ENCODE measurements around the gene CHRM5.
"Not testable (repeated sequence)": the region's sequence is repeated elsewhere in the genome, so short reads cannot be mapped to it uniquely, and the experiment has no call there.

The CHRM5 gene

DNA sequence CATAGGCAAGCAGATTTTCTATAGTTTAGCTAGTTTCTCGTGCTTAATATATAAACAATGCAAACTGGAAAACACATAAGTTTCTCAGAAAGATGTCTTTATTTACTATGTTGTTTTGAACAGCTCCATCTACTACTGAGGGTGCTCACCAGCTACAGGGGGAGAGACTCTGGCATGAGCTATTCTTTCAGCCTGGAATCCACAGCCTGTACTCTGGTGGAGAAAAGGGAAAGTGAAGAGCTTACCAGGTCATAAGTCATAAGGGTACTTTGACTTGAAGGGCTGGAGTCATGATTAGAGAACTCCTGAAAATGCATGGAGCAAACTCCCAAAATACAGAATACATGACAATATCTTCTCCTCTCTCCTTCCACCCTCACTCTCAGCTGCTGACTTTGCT, 75.1 kb downstream of the CHRM5 start:
- no peak for DNase-seq

DNA sequence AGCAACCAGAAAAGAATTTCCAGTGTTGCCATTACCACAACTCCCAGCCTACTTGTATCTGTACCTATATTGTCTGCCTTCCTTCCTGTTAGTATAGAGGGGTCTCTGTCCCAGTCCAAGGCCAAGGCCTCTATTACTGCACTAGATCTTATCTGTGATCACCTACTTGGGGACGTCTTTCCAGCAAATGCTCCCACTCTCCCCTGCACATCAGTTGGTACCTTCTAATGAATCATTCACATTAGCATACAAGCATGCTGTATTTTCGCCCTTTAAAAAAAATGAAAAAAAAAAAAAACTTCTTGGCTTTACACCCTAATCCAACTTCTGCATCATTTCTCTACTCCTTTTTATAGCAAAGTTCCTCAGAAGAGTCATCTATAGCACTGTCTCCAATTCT, 75.5 kb downstream of the CHRM5 start:
- no peak for DNase-seq

DNA sequence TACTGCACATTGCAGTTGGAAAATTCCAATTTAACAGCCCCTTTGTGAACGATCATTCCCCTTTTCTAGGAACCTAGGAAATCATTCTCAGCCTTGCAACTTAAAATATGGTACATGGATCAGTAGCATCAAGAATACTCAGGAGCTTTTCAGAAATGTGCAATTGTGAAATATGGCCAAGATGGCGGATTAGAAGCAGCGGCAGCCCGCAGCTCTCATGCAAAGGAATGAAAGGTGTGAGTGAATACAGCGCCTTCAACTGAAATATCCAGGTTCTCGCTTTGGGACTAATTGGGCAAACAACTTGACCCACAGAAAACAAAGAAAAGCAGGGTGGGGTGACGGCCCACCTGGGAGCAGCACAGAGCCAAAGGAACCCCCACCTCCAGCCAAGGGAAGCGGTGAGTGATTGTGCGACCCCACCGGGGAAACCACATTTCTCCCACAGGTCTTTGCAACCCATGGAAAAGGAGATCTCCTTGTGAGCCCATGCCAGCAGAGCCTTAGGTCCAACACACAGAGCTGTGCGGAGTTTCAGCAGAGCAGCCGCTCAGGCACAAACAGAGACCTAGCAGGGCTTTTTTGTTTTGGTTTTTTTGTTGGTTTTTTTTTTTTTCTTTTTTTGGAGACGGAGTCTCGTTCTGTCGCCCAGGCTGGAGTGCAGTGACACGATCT, 78.3 kb downstream of the CHRM5 start:
- no peak for DNase-seq

DNA sequence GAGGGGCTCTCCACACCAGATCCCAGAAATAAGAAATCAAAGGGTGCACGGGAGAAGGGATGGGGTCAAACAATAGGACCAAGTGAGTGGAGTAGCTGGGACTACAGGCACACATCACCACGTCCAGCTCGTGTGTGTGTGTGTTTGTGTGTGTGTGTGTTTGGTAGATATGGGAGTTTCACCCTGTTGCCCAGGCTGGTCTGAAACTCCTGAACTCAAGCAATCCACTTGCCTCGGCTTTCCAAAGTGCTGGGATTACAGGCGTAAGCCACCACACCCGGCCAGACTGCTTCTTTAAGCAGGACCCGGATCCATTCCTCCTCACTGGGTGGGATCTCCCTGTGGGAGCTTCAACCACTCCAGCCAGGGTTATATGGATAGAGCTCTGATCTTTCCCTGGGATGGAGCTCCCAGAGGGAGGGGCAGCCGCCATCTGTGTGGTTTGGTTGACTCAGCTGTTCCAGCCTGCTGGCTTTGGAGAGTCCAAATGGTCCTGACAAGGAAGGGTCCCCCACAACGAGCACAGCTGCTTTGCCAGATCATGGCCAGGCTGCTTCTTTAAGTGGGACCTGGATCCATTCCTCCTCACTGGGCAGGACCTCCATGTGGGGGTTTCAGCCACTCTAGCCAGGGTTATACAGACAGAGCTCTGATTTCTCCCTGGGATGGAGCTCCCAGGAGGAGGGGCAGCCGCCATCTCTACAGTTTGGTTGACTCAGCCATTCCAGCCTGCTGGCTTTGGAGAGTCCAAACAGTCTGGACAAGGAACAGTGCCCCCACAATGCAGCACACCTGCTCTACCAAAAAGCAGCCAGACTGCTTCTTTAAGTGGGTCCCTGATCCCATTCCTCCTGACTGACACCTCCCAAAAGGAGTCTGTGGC, 79.8 kb downstream of the CHRM5 start:
- no peak for DNase-seq

DNA sequence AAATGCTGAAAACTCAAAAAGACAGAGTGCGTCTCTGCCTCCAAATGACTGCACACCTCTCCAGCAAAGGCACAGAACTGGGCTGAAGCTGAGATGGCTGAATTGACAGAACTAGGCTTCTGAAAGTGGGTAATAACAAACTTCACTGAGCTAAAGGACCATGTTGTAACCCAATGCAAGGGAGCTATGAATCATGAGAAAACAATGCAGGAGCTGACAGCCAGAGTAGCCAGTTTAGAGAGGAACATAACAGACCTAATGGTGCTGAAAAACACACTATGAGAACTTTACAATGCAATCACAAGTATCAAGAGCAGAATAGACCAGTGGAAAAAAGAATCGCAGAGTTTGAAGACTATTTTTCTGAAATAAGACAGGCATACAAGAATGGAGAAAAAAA, 80.8 kb downstream of the CHRM5 start:
- DNase-seq = no peak

DNA sequence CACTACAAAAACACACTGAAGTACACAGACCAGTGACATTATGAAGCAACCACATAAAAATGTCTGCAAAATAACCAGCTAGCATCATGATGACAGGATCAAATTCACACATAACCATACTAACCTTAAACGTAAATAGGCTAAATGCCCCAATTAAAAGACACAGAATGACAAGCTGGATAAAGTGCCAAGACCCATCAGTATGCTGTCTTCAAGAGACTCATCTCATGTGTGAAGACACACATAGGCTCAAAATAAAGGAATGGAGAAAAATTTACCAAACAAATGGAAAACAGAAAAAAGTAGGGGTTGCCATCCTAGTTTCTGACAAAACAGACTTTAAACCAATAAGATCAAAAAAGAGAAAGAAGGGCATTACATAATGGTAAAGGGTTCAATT, 82.1 kb downstream of the CHRM5 start:
- not testable (repeated sequence) for DNase-seq

DNA sequence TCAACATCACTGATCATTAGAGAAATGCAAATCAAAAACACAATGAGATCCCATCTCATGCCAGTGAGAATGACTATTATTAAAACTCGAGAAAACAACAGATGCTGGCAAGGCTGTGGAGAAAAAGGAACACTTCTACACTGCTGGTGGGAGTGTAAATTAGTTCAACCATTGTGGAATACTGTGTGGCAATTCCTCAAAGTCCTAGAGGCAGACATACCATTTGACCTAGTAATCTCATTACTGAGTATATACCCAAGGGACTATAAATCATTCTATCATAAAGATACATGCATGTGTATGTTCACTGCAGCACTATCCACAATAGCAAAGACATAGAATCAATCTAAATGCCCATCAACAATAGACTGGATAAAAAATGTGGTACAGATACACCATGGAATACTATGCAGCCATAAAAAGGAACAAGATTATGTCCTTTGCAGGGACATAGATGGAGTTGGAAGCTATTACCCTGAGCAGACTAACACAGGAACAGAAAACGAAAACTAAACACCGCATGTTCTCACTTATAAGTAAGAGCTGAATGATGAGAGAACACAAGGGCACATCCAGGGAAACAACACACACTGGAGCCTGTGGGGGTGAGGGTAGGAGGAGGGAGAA, 85.9 kb downstream of the CHRM5 start:
- DNase-seq = no peak

DNA sequence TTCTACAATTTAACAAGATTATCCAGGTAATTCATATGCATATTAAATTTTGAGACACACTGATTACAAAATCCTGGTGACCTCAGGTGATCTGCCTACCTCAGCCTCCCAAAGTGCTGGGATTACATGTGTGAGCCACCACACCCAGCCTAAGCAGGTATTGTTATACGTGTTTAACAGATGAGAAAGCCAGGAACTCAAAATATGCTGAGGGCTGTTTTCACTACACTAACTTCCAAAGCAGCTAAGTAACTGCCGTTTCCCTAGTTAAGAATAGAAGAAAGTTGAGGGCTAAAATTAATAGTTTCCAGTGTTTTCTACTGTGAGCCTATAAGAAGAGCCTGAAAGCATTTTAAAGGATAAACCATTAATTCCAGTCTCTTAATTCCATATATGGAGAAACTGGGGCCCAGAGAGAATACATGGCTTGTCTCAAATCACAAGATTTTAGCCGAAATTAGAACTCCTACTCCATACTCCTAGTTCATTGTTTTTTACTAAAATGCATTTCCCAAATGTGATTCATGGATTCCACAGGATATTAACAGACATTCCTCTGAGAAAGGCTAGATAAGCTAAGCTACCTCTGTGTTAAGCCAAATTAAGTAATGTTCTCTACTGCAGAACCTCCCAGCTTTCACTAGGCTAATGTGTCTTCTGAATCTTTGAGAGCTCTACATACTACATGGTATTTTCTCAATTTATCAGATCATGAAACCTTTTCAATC, 87.7 kb downstream of the CHRM5 start:
- DNase-seq = no peak

DNA sequence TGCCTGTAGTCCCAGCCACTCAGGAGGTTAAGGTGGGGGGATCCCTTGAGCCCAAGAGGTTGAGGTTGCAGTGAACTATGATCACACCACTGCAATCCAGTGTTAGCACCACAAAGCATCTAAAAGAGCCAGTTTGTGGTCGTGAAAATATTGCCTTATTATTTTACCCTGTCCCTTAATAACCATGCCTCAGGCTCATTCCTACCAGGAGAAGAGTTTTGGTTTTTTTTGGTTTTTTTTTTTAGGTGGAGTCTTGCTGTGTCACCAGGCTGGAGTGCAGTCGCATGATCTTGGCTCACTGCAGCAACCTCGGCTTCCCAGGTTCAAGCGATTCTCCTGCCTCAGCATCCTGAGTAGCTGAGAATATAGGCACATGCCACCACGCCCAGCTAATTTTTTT, 88.6 kb downstream of the CHRM5 start:
- DNase-seq = no peak

DNA sequence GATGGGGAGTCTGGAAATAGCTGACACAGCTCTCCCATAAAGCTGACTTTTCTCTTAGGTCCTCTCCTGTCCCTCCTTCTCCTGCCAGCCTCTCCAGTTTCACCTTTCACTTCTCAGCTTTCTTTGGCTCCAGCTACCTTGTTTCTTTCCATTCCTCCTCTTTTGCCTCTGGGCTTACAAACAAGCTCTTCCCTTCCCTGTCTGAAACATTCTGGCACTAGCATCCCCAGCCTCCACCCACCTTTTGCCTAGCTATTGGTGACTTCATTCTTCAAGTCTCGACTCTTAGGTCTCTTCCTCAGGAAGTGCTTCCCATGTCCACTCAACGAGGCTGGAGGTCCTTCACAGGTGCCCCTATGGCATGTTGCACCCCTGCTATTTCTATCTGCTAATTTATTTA, 91.2 kb downstream of the CHRM5 start:
- no peak for DNase-seq

DNA sequence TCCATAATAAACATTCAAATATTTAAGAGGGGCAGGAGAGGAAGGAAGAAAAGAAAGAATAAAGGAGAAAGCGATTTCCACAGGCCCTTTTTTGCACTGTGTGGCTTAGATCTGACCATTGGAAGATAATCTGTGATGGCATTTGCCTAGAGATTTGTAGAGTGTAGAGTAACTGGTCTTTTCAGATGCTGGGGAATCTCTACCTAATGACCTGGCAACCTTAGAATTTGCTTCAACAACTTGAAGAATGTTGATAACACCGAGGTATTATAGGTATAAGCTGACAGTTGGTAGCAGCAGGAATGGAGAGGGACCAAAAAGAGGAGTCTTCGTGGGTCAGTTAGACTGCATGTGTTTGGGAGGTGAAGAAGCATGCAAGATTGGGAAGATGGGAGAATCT, 91.6 kb downstream of the CHRM5 start:
- no peak for DNase-seq

DNA sequence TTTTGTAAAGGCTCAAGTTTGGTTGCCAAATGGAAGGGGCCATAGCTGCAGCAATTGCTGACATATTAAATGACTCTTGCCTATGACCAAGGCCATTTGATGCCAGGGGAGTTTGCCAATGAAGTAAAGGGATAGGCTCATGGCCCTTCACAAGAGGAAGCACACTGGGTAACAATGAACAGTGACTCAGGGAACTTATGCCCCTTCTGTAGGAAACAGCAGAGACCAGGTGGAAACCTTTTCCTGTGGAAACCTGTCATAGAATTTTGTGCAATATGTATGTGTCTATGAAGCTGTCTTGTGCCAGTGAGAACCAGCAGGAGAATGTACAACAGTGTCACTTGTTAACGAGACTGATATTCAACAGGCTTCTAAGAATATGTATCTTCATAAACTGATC, 96.1 kb downstream of the CHRM5 start:
- no peak for DNase-seq

DNA sequence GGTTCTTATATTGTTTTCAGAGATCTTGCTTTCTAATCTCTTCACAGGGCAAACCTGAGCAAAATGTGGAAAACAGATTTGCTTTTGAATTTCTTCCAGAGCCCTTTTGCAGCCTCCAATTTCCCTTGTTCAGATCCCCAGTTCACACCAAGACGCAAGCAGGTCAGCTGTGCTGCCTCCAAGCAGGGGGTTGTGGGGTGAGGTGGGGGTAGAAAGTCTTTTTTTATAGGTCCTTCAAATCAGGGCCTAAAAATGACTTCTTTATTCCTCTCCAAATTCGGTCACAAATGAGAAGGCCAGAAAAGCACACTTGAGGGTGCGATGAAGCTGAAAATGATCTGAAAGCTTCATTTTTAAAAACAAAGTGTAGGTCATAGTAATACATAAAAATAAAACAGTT, 97.0 kb downstream of the CHRM5 start:
- DNase-seq = no peak

DNA sequence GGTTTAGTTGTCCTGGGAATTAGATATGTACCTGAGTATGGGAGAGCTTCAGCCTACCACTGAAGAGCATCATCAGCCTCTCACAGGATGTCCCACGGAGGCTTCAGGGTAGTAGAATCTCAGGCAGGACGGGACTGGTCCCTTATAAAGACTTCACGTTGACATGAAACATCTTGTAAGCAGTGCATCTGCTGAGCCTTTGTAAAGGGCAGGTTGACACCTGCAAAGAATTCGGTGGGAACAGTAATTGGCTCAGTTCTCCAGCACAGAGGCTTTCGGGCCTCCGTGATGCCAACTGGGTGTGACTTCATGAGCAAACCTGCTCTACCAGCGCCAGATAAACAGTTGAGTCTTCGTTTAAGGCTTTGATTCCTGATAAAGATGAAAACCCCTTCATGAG, 97.6 kb downstream of the CHRM5 start:
- no peak for DNase-seq

DNA sequence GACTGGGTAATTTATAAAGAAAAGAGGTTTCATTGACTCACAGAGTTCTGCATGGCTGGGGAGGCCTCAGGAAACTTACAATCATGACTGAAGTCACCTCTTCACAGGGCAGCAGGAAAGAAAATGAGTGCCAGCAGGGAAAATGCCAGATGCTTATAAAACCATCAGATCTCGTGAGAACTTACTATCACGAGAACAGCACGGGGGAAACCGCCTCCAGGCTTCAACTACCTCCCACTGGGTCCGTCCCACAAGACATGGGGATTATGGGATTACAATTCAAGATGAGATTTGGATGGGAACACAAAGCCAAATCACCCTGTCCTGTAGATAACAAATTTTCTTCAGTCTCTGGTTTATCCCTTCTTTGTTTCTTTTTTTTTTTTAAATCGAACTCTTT, 101.7 kb downstream of the CHRM5 start:
- no peak for DNase-seq

DNA sequence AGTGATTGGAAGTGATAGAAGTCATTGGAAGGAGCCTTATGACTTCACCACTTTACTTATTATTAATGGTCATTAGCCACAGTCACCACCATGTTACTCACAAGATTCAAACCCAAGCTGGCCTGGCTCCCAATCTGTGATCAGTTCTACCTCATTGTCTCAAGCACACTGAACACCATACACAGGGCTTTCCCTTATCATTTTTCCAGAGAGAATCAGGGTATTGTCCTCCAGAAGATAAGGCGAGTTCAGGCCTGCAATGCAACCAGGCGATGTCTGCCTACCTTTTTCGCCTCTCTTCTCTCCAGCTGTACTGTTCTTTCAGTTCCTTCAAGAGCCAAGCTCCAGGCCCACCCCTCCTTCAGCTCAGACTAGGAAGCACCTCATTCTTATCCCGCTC, 108.5 kb downstream of the CHRM5 start:
- no peak for DNase-seq

DNA sequence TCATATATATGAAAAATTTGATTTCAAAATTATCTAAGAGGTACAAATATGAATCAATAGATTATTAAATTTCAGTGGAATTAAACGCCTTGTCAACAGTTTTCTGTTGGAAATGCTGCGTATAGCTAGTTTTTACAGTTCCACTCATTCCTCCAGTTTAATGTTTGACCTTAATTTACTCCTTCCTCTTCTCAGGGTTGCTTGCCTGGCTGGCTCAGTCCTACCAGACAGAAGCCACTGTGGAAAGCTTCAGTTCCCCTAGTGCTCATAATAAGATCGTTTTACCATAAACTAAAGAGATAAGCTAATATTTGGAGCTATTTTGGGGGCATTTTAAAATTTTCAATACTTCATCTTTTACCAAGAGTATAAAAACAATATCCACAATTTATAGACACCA, 110.6 kb downstream of the CHRM5 start:
- no peak for DNase-seq

DNA sequence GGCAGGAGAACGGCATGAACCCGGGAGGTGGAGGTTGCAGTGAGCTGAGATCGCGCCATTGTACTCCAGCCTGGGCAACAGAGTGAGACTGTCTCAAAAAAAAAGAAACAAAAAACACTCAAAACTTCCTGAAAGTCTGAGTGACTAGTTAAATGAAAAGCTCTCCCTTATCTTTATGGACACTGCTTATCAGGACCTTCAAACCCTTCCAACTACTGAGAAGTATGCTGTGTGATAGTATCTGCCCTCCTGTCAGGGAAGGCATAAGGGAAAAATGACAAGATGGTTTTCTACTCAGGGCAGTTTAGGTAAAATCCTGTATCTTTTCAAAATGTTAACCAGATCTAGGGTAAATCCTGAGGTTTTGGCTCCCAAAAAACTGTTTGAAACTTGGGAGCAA, 111.6 kb downstream of the CHRM5 start:
- no peak for DNase-seq

DNA sequence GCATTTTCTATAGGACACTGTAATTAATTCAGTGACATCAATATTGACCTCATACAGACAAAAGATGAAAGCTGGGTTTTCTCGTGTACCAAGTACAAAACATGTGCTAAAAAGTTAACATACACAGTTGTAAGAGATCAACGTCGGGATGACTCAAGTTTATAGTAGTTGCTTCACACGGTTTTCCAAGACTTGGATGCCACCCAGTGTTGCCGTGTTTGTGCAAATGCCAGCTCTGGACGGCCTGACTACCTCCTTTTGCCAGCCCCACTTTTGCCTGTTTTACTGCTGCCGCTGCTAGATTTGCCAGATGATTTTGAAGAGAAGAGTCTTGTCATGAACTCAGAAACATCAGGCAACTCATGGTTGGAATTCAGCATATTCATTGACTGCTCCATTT, 115.8 kb downstream of the CHRM5 start:
- DNase-seq = no peak

DNA sequence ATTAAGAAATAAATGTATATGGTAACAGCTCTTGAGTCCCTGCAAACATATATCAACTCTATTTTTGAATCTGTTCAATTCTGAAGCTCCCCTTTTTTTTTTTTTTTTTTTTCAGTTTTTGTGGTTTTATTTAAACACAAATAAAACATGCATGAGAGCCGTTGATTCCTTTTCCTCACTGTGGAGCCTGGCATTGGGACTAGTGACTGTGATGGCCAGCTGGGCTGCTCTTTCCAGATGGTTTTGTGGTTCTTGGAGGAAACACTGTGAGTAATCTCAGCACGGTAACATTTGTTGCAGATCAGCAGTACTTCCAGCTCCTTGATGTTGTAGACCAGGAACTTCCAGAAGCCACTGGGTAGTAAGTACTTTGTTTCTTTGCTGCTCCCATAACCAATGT, 117.4 kb downstream of the CHRM5 start:
- DNase-seq = no peak

DNA sequence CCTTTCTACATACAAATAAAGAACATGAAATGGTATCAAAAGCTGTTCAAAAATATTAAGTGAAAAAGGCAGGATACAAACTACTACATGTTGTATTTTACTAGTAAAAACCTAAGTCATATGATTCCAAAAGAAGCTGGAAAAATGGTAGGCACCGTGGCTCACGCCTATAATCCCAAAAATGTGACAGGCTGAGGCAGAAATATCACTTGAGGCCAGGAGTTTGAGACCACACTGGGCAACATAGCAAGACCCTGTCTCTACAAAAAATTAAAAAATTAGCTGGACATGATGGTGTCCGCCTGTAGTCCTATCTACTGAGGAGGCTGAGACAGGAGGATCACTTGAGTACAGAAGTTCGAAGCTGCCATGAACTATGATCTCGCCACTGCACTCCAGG, 131.6 kb downstream of the CHRM5 start:
- no peak for DNase-seq

DNA sequence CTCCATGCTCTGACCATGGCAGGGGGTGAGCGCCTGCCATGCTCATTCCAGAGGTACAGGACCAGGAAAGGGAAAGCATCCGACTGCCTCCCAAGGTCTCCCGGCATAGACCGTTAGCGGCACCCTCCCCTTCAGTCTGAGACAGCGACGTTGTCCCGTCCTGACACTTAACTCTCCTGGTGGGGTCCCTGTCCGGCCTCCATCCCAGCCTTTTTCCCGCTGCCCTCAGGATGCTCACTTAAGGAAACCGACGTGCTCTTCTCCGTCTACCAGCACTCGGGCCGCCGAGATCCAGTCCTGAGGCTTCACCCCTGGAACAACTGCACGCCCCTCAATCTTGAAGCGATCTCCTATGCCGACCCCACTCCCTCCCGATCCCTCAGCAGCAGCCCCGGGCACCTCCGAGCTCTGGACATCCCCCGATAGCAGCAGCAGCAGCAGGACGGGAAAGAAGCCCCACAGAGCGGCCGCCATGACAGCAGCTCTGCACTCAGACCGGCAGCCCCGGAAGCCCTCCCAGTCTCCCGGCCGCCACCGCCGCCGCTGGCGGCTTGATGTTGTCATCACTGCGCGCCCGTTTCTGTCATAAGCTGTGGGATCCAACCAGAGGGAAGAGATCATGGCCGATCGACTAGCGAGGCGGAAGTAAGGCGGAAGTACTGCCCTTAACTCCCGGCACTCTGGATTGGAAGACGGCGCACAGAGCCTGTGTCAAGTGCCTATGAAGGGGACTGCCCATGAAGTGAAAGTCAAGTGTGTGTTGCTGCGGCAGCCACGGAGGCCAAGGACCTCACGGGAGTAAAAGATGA, 133.3 kb downstream of the CHRM5 start, which contains the start of the genes EMC7 and PGBD4:
EMC7 (minus strand) TSS at position 497 of the 809 bp plus-strand sequence; CDS start at position 474, 23 bp downstream.
PGBD4 (plus strand) TSS at position 718 of the 809 bp plus-strand sequence. CDS start 449 bp downstream, outside the sequence.
- DNase-seq = peak; percentile 99
